Measurements from ENCODE around the gene TMEM178B. TPM values are rescaled to one million over a fixed set of nuclear protein-coding genes. Genes with fewer than 3 reads are reported as not detected.

TMEM178B gene
- total and polyA plus RNA-seq, 12 donors, result 0.24 to 4.9 (median 2.1) TPM

DNA sequence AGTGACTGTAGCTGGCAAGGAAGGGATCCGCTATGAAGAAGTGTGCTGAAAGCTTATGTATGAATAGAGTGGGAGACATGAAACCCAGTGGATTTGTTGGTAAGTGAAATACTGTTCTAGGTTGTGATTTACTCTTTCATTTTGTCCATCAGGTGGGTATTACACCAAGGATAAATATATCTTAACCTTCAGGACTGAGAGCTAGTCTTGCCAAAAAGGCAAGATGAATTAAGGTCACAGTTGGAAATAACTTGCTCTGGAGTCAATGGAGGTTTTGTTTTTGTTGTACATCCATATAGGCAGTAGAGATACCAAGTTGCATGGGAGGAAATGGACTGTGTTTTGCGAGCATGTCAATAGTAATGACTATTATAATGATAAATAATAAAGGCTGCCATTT lies 190.6 kb downstream of the TMEM178B start:
- Histone ChIP-seq H3K4me3 (no peak overlapping the region), H3K27me3 (no peaks in the 10 kb centered on the region), H3K4me1 (replicated peaks in 1 of 2) (no peaks in the 10 kb centered on the region), H3K27ac (no peak overlapping the region), H3K9me3 (replicated peaks in 1 of 3) (peaks cover 0 to under 1% (median 0%) of the 10 kb centered on the region in 3 donors), H3K36me3 (replicated peaks in 1 of 2) (no peaks in the 10 kb centered on the region)
- DNase-seq, result no peak
- WGBS, 4 donors, result 78 to 84% (median 81%) methylated on average over 2 of the region's 2 CpGs
- intact Hi-C loops (cut with DNase I), result no loop called here
- TF ChIP-seq CTCF (IDR thresholded peaks at IDR 0.05) (no peak), POLR2A (IDR thresholded peaks at IDR 0.05) (no peak)

- intact Hi-C loops (cut with DNase I), result no loop called here
Measured at GRCh38 chr7:141265668-141266067, 191.8 kb downstream of the TMEM178B start.

DNA sequence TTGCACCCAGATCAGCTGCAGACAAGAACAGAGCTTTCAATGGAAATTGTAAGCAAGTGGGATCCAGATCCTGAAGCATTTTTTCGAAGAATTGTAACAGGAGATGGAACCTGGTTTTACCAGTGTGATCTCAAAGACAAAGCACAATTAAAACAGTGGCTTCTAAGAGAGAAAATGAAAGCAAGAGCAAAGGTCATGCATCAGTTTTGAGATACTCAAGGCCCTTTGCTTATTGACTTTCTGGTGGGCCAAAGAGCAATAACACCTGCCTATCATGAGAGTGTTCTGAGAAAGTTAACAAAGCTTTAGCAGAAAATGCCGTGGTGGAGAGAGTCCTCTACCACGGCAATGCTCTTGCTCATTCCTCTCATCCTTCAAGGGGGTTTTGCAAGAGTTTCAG lies 194.8 kb downstream of the TMEM178B start:
- Histone ChIP-seq H3K27ac (no peak overlapping the region), H3K9me3 (replicated peaks in 1 of 3) (no peaks in the 10 kb centered on the region), H3K4me3 (no peak overlapping the region), H3K36me3 (replicated peaks in 1 of 2) (no peaks in the 10 kb centered on the region), H3K4me1 (replicated peaks in 1 of 2) (no peaks in the 10 kb centered on the region), H3K27me3 (no peaks in the 10 kb centered on the region)
- intact Hi-C loops (cut with DNase I), result no loop called here
- TF ChIP-seq POLR2A (IDR thresholded peaks at IDR 0.05) (no peak), CTCF (IDR thresholded peaks at IDR 0.05) (no peak)
- no peak for DNase-seq
- 80 to 85% (median 83%) methylated on average over 3 of the region's 3 CpGs for WGBS, 4 donors

More at GRCh38 chr7:141265668-141266067, 191.8 kb downstream of the TMEM178B start:
- DNase-seq, result no peak
- Histone ChIP-seq H3K27ac (no peak overlapping the region), H3K27me3 (no peaks in the 10 kb centered on the region), H3K4me1 (replicated peaks in 1 of 2) (no peaks in the 10 kb centered on the region), H3K9me3 (replicated peaks in 1 of 3) (no peaks in the 10 kb centered on the region), H3K36me3 (replicated peaks in 1 of 2) (no peaks in the 10 kb centered on the region), H3K4me3 (no peak overlapping the region)
- WGBS, 4 donors, result 71 to 87% (median 81%) methylated on average over 2 of the region's 2 CpGs
- no peak for TF ChIP-seq POLR2A (IDR thresholded peaks at IDR 0.05)
- TF ChIP-seq CTCF (IDR thresholded peaks at IDR 0.05), result no peak

DNA sequence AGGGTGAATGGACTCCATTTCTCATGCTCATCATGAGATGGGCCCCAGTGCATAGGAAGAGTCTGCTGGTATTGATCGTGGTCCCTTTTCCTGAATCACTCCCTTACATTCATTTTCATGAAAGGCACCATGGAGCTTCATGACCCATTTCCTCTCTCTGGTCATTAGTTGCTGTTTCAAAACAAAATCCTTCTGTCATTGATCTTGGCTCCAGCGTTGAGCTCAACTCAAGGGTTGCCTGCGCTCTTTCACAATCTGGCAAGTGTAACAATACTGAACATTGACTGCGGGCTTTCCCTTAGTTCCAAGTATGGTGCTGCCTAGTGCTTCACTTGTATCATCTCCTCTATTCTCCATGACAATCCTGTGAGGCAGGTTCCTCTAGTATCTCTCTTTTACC lies 197.6 kb downstream of the TMEM178B start:
- Histone ChIP-seq H3K27ac (no peak overlapping the region), H3K36me3 (replicated peaks in 1 of 2) (no peaks in the 10 kb centered on the region), H3K4me1 (replicated peaks in 1 of 2) (no peaks in the 10 kb centered on the region), H3K27me3 (no peaks in the 10 kb centered on the region), H3K4me3 (no peak overlapping the region), H3K9me3 (replicated peaks in 1 of 3) (no peaks in the 10 kb centered on the region)
- intact Hi-C loops (cut with DNase I), result no loop called here
- TF ChIP-seq POLR2A (IDR thresholded peaks at IDR 0.05) (no peak), CTCF (IDR thresholded peaks at IDR 0.05) (no peak)
- 82 to 87% (median 85%) methylated on average over 4 of the region's 4 CpGs for WGBS, 4 donors
- DNase-seq, result no peak
